Endometrial microvascular endothelial cells (primary cell): Measurements from ENCODE around the gene KCNG3. TPM values are rescaled to one million over a fixed set of nuclear protein-coding genes. Genes with fewer than 3 reads are reported as not detected.

Experiments used
- in situ Hi-C: cut with HindIII; loops from 2 replicates; pipeline ENCODE4 v1.10.0; 2017; ENCODE audit warnings: low sequenced_read_pairs, low pct_unique_long_range_greater_than_20kb; ENCODE audit errors: inconsistent ontology term
- total RNA-seq: library from RNA; depleted of rRNA; stranded (reverse); fragments of >200 nt; gene quantifications from one replicate; pipeline ENCODE4 v1.2.3, GENCODE V29; 2015; ENCODE audit errors: inconsistent ontology term

Gene KCNG3, protein sequence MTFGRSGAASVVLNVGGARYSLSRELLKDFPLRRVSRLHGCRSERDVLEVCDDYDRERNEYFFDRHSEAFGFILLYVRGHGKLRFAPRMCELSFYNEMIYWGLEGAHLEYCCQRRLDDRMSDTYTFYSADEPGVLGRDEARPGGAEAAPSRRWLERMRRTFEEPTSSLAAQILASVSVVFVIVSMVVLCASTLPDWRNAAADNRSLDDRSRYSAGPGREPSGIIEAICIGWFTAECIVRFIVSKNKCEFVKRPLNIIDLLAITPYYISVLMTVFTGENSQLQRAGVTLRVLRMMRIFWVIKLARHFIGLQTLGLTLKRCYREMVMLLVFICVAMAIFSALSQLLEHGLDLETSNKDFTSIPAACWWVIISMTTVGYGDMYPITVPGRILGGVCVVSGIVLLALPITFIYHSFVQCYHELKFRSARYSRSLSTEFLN
- not detected for total RNA-seq

DNA sequence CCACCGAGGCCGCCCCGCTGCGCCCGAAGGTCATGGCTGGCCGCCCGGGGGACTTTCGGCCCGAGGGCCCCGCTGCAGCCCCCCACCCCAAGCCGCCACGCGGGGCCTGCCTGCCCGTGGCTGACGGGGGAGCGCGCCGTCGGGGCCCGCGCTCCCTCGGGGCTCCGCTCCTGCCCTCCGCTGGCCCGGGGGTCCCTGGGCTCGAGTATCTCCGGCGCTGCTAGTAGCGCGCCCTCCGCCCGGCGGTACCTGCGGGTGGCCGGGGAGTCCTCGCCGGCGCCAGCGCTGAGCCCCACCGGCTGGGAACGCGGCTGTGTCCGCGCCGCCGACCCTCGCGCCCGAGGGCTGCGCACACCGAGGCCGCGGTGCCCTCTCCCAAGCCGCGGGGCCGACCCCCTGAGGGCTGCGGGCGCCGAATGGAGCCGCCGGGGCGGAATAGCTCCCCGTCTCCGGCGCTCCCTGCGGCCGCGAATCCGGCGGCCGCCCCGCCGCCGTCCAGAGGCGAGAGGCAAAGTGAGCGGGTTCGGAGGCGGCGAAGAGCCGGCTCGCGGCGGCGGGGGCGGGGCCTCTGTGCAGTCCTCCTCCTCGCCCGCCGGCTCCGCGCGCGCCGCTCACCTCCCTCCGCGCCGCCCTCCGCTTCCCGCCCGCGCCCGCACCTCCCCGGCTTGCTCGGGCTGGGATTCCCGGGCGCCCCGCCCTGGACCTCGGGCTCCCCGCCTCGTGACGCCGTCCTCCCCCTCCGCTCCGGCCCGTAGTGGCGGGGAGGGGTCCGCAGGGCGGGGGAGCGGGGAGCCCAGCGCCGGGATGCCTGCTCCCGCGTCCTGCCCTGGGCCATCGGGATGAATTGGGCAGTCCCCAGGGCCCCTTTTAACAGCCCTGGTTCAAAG lies at the start of gene KCNG3:
Gene KCNG3, minus strand, starts transcription at position 515 of the 887 bp plus-strand sequence. Its CDS starts 481 bp downstream, at position 34.
- in situ Hi-C loops = no loop called here

DNA sequence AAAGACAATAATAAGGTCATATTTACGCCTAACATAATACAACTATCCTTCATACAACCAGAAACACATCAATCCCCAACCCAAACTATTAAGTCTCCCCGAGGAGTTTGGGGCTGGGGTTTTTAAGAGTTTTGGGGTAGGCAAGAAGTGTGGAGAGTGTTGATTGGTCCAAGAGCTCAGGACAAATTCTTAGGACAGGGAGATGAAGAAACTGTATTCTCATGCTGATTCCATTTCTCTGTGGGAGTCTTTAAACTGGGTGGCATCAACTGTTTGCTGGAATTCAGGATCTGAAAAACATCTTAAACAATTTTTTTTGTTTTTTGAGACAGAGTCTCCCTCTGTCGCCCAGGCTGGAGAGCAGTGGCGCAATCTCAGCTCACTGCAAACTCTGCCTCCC lies 49.1 kb upstream of the KCNG3 start:
- in situ Hi-C loops = no loop called here

DNA sequence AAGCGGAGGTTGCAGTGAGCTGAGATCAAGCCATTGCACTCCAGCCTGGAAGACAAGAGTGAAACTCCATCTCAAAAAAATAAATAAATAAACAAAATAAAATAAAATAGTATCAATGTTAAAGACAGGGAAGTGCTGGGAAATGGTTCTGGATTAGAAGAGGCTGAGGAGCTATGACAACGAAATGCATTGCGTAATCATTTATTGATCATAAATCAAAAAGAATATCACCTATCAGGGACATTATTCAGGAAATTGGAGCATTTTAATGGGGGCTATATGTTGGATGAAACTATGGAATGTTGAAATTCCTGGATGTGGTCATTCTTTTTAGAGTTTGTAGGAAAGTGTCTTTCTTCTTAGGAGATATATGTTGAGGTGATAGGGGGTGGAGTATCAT lies 43.7 kb upstream of the KCNG3 start:
- in situ Hi-C loops = no loop called here

DNA sequence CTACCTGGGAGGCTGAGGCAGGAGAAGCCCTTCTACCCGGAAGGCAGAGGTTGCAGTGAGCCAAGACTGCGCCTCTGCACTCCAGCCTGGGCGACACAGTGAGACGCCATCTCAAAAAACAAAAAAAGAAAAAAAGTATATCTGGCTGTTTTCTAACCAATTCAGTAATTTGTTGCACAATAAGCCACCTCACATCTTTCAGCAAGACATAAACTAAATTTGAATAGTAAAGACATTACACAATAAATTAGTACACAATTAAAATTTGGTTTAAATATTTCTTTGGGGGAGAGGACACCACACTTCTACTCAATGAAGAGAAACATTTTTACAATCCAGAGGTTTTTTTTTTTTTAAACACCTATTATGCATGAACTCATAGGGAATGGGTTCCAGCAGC lies 38.6 kb upstream of the KCNG3 start:
- in situ Hi-C loops = no loop called here

DNA sequence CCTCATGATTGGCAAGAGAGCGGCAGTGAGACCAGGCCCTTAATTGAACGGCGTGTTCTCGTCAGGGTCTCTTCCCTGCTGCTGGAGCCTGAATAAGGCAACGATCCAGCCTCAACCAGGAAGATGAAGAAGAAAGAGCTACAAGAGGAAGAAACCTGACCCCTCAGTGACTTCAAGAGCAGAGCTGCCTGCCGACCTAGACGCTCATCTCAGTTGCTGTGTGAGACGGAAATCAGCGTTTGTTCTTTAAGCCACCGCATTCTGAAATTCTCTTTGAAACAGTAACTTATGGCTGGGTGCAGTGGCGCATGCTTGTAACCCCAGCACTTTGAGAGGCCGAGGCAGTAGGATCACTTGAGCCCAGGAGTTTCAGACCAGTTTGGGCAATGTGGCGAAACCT lies 29.6 kb upstream of the KCNG3 start:
- in situ Hi-C loops = no loop called here

DNA sequence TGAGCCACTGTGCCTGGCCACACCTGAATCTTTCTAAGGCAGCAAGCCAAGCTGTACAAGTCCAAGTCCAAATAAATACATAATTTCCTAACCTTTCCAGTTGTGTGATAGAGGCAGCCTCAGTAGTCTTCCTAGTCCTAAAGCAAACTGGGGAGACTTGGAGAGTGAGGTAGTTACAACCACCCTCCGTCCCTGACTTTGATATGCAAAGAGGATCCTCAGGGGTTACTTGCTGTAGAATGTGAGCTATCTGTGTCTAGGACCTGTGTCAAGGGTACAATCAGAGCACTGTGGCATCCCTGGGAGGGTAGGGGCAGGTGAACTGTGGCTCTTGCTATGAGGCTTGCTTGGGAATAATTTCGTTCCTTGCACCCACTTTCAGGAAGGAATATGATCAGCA lies 28.3 kb upstream of the KCNG3 start:
- in situ Hi-C loops = no loop called here

DNA sequence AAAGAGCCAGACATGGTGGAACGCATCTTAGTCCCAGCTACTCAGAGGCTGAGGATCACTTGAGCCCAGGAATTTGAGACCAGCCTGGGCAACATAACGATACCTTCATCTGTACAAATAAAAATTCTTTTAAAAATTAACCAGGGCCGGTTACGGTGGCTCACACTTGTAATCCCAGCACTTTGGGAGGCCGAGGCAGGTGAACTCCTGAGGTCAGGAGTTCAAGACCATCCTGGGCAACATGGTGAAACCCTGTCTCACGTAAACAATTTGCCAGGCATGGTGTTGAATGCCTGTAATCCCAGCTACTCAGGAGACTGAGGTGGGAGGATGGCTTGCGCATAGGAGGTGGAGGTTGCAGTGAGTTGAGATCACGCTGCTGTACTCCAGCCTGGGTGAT lies 25.8 kb upstream of the KCNG3 start:
- in situ Hi-C loops = no loop called here

DNA sequence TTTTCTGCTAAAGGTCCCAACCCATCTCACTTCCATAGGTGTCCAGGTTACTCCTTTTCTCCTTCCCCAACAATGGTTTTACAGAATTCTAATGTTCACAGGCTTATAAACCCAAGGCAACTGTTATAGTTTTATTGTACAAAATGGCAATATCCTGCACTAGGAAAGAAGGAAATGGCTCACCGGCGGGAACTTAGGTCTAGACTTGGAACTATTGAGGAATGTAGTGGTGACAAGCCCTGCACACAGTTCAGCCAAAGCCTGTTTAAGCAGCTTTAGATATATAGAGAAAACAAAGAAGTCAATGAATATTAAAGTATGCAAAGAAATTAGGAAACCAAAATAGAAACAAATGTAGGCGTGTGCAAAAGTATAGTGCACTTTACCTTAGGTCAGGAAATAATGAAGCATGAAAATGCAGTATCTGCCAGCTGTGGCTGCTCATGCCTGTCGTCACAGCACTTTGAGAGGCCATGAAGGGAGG lies 22.7 kb upstream of the KCNG3 start:
- in situ Hi-C loops = no loop called here

DNA sequence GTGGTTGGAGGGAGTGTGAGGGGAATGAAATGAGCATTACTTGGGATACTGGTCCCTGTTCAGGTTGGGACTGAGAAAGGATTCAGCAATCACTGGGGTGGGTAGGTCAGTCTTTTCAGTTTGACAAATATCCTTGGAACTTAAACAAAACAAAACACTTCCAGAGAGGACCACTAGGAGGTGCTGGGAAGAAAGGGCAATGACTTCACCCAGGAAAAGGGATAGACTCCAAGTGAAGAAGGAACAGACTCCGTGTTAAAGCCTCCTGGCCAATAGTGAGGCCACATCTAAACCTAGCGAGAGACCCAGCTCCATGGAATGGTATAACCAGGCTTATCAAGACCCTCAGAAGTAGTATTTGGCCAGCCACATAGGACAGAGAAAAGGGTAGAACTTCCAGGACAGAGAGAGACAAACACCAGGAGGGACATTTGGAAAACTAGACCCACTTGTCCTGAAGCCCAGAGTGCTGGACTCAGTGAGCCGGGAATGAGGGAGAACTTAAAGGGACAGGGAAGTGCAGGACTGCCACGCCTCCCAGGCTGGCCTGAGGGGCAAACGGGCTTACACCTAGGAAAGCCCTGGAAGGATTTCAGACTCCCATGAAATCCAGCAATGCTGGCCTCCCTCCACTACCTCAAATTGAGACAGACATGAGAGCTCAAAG lies 19.6 kb upstream of the KCNG3 start:
- in situ Hi-C loops = no loop called here

DNA sequence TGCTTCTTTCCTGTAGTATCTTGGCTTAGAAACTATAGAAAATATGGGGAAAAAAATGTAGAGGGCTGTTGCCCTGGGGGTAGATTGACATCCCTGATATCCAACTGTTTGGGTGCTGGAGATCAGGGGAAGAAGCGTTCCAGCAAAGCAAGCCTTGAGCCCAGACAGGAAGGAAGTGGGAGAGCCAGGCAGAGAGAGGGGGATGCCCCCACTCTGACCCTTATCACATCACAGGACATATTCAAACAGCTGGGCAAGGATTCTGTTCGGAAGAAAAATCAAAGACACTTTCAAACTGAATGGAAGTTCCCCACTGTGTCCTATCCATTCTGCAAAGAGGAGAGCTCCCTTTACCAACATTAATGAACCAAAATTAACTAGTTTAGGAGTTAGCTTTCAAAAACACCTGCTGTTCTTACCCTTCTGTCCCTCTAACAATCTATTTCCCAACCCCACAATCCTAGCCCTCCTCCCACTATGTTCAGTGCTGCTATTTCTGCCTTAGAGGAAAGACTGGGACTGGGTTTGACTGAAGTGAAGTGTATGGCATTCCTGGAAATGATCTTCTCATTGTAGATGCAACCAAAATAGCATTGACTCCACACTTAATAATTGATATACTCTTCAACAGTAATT lies 16.9 kb upstream of the KCNG3 start:
- in situ Hi-C loops = no loop called here

DNA sequence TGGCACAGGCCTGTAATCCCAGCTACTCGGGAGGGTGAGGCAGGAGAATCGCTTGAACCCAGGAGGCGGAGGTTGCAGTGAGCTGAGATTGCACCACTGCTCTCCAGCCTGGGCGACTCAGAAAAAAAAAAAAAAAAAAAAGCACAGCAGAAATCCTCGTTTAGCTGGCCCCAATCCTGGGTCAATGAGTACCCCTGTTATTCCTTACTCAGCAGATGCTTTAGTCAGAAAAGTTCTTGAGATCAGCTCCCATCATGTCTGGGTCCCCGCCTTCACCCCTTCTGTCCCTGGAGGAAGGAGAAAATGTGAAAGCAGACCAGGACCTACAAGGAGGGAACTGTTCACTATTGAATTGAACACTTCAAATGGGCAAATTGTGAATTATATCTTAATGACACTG lies 16.4 kb upstream of the KCNG3 start:
- in situ Hi-C loops = no loop called here

DNA sequence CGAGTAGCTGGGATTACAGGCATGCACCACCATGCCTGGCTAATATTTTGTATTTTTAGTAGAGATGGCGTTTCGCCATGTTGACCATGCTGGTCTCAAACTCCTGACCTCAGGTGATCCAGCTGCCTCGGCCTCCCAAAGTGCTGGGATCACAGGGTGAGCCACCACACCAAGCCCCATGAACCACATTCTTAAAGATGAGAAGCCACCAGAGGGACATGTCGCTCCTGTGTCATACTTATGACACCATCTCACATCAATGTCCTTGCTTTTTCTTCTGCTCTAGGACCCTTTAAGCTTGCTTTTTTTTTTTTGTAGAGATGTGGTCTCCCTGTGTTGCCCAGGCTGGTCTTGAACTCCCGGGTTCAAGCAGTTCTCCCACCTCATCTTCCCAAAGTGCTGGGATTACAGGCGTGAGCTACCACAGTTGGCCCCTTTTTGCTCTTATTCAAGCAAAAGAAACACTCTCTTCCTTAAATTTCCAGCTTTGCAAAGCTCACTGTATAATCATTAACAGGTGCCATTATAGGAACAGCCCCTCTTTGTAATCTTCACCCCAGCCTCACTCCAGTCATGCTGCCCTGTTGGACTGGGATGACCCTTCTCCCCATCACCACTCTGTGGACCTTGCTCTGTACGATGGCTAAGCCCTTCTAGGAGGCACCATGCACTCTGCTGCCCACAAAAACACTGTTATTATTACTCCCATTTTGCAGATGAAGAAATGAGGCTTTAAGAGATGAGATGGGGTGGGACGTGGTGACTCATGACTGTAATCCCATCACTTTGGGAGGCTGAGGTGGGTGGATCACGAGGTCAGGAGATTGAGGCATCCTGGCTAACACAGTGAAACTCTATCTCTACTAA lies 10.8 kb upstream of the KCNG3 start:
- in situ Hi-C loops = no loop called here

DNA sequence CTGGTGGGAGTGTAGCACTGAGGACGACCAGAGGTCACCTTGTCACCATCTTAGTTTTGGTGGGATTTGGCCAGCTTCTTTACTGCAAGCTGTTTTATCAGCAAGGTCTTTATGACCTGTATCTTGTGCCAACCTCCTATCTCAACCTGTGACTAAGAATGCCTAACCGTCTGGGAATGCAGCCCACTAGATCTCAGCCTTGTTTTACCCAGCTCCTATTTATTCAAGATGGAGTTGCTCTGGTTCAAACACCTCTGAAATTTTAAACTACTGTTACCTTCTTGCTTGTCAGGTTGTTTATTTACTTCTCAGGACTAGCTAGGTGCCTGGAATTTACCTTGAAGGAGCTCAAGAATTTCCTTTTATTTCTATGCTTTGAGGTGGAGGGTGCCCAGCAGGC lies 9.5 kb upstream of the KCNG3 start:
- in situ Hi-C loops = no loop called here

DNA sequence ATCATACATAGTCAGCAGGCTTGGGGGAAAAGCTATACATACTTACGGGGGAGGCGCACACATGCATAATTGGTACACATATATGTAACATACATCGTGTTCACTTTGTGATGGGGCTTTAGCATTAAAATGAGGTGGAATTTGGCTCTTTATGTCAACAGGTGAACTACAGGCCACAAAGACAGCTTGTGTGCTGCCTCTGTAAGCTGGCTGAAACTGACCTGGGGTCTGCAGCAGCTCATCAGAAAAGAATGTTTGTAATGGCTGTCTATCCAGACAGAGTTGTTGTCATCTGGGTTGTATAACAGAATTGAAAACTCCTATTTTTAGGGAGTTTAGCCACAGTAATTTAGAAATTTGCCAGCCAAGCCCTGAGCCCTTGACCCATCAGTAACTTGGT lies 4.7 kb upstream of the KCNG3 start:
- in situ Hi-C loops = loop anchor here (5.0 kb wide), 1 partner anchor 164 kb away; no protein-coding TSS in a partner anchor

DNA sequence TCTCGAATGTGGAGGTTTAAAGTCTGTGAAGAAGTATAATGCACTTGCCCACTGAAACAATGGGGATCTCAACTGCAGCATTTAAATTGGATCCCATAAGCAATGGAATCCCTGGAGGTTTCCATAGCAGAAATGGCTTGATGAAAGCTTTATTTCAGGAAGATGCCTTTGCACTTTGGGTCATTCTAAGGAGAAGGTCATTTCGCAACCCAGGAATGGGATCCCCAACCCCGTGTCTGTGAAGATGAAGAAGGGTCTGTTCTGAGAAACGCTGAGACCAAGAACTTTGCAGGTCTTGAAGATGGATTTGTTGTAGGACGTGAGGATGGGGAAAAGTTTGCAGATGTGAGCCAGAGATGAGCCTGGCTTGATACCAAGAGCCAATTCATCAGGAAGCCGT lies 1.8 kb upstream of the KCNG3 start:
- in situ Hi-C loops = loop anchor here (5.0 kb wide), 1 partner anchor 167 kb away; no protein-coding TSS in a partner anchor

DNA sequence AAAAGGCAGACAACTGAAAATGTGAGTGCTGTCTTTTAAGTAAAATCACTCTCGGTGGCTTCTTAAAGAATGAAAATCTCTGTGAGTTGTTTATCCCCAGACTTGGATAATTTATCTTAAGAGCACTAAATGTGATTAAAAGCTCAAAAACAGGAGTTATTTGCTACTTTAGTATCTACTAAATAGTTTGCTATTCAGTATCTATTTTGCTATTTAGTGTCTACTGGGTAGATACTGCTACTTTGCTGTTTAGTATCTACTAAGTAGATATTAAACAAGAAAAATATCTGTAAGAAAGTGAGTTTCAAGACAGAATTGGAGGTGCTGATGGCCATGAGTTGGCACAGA lies 1.4 kb upstream of the KCNG3 start:
- in situ Hi-C loops = loop anchor here (5.0 kb wide), 1 partner anchor 167 kb away; no protein-coding TSS in a partner anchor

DNA sequence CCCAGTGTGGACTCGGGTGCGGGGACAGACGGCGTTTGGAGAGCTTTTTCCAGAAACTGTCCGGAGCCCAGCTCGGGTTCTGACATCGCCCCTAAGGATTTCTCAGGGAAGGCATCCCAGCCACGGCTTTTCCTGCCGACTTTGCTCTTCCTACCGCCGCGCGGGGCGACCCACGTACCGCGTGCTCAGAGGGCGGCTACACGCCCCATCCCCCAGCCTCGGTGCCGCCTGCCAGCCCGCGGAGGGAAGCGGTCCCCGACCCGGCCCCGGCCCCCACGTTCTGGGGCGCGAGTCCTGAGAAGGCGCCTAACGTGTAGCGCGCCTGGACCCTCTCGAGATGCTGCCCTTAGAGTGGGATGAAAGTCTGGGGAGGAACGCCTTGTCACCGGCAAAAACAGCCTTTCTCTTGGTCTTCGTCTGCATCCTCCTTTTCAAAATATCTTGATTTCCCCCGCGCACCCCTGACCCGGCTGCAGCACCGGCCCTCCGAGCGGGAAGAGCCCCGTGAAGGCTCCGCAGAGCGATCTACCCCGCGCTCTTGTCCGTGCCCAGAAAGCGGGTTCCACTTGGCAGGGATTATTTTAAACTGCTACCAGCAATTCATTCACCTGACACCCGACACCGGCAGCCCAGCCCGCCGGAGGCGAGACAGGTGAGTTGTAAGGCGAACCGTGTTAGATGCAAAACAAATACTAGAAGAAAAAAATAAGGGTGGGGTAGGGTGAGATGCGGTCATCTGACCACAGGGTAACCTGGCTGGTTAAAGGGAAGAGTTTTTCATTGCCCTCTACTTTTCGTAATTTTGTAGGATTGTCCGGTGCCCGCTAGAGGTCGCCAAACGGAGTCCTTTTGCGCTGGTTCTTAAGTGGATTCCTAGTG lies 812 bp upstream of the KCNG3 start:
- in situ Hi-C loops = loop anchor here (5.0 kb wide), 1 partner anchor 168 kb away; no protein-coding TSS in a partner anchor
